Lung (tissue), 12 donors: ENCODE results near the gene TGFBR3. TPM values are rescaled to one million over a fixed set of nuclear protein-coding genes. Genes with fewer than 3 reads are reported as not detected.
"Not testable (repeated sequence)": the region's sequence is repeated elsewhere in the genome, so short reads cannot be mapped to it uniquely, and the experiment has no call there.

ENCODE experiments used
- ATAC-seq: fragments of 200-7000 bp; cut with Tn5 transposase; one replicate; pipeline ENCODE4 v1.9.1; 2020; ENCODE audit warnings: moderate number of reproducible peaks; ENCODE audit not compliant: insufficient read depth, low FRiP score
- DNase-seq, 3 donors: peaks; one replicate each; pipeline ENCODE4 v3.0.0-alpha.2; 2013 to 2017
- H3K27ac ChIP-seq, 2 donors: one replicate each; pipeline ENCODE4 v1.5.1; 2013; ENCODE audit warnings: mild to moderate bottlenecking in 2 of 2, moderate library complexity in 2 of 2, control low read depth in 1 of 2, inconsistent platforms in 1 of 2, low read depth in 1 of 2, low read length in 1 of 2
- H3K27me3 ChIP-seq, 3 donors: one replicate each; pipeline ENCODE4 v1.5.1; 2013; ENCODE audit warnings: low read length in 2 of 3; ENCODE audit not compliant: control insufficient read depth in 3 of 3, insufficient read depth in 3 of 3
- H3K36me3 ChIP-seq, 4 donors: one replicate each; pipeline ENCODE4 v1.5.1; 2013; ENCODE audit warnings: low read length in 4 of 4, mild to moderate bottlenecking in 1 of 4, moderate library complexity in 1 of 4; ENCODE audit not compliant: control insufficient read depth in 4 of 4, insufficient read depth in 4 of 4
- H3K4me1 ChIP-seq, 5 donors: one replicate each; pipeline ENCODE4 v1.5.1; 2013; ENCODE audit warnings: low read length in 5 of 5, mild to moderate bottlenecking in 2 of 5, moderate library complexity in 1 of 5; ENCODE audit not compliant: control insufficient read depth in 5 of 5, insufficient read depth in 5 of 5
- H3K4me3 ChIP-seq: one replicate; pipeline ENCODE4 v1.5.1; 2013; ENCODE audit warnings: mild to moderate bottlenecking, control low read depth, moderate library complexity
- H3K9ac ChIP-seq, 2 donors: one replicate each; pipeline ENCODE4 v1.5.1; 2013; ENCODE audit warnings: low read length in 2 of 2, control low read depth in 1 of 2; ENCODE audit not compliant: insufficient read depth in 1 of 2
- H3K9me3 ChIP-seq, 4 donors: one replicate each; pipeline ENCODE4 v1.5.1; 2013; ENCODE audit warnings: low read length in 3 of 4, mild to moderate bottlenecking in 1 of 4, moderate library complexity in 1 of 4; ENCODE audit not compliant: control insufficient read depth in 4 of 4, insufficient read depth in 3 of 4
- WGBS, 2 donors: extraction: QIAGEN DNeasy Blood & Tissue Kit; methylation state at CpG; one replicate each; pipeline ENCODE4 v1.1.7; 2013; 5-methylcytosine and 5-hydroxymethylcytosine counted together
- polyA plus RNA-seq, 2 donors: library from polyadenylated mRNA; stranded (reverse); fragments of 200-250 nt; gene quantifications; one replicate each; pipeline ENCODE4 v1.2.1, GENCODE V29; 2013
- total RNA-seq, 2 donors: library from RNA; depleted of rRNA in 1 of 2; stranded (reverse); fragments of >200 nt in 1 of 2; gene quantifications; one replicate each; pipeline ENCODE4 v1.2.1, GENCODE V29; 2014 to 2021
- TF ChIP-seq, protein P1 (sequence below): IDR thresholded peaks from 2 replicates; pipeline ENCODE4 v1.5.1; 2012; ENCODE audit warnings: mild to moderate bottlenecking; ENCODE audit errors: control extremely low read depth, extremely low read depth
- donor health status: control.
- donor health status: control.
- donor health status: Bipolar disorder and iron deficiency.
- donor health status: healthy.
- donor health status: DM: yes; HTN: yes; CAD: no.

Gene TGFBR3
- total and polyA plus RNA-seq, 4 donors = 13.1 to 99.6 (median 26.5) TPM

DNA sequence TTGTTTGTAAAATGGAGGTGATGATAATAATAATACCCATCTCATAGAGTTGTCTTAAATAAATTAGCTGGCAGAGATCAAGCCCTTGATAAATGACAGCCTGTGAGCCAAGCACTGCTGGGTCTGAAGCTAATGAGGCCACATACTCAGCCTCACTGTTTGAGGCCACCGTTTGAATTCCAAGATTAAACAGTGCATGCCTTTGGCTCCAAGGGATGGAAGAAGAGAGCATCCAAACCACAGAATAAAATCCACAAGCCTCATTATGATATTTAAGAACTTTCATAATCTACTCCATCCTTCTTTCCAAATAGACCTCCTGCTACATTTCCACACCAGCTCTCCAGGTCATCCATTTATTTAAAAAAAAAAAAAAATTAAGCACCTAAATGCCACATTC is 29.0 kb downstream of the TGFBR3 start:
- no peak for ATAC-seq
- TF ChIP-seq, protein P1, sequence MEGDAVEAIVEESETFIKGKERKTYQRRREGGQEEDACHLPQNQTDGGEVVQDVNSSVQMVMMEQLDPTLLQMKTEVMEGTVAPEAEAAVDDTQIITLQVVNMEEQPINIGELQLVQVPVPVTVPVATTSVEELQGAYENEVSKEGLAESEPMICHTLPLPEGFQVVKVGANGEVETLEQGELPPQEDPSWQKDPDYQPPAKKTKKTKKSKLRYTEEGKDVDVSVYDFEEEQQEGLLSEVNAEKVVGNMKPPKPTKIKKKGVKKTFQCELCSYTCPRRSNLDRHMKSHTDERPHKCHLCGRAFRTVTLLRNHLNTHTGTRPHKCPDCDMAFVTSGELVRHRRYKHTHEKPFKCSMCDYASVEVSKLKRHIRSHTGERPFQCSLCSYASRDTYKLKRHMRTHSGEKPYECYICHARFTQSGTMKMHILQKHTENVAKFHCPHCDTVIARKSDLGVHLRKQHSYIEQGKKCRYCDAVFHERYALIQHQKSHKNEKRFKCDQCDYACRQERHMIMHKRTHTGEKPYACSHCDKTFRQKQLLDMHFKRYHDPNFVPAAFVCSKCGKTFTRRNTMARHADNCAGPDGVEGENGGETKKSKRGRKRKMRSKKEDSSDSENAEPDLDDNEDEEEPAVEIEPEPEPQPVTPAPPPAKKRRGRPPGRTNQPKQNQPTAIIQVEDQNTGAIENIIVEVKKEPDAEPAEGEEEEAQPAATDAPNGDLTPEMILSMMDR = no peak

DNA sequence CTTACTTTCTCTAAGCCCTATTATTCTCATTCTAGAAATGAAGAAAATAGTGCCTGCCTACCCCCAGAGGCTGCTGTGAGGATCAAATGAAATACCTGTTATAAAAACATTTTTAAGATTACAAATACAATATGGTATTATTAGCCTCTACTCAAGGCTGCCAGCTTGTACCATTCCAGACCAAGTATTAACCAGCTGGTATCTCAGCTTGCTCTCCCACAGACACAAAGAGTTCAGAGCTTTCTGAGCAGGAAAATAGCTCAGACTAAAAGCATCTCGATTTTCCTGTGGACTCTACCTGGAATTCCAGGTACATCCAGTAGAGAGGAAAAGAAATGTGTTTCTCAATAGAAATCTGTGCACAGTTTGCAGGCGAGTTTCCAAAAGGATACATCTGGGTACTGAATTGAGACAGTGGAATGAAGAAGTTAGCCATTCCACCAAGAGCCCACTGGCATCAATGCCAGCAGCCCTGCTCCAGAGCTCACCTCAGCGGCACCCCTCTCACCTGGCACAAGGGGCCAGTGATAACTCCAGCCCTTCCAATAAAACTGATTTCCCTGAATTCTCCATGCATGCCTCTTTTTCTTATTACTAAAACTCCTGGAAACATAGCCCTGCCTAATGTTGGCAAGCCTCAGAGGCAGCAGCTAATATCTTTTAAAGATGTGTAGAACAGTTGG is 31.0 kb downstream of the TGFBR3 start:
- H3K4me3 ChIP-seq = no peak overlapping the region
- H3K9ac ChIP-seq = no peak overlapping the region
- 85 to 86% methylated on average over 3 of the region's 3 CpGs for WGBS, 2 donors
- TF ChIP-seq, protein P1 = no peak
- H3K9me3 ChIP-seq = no peaks in the 10 kb centered on the region
- H3K27me3 ChIP-seq = no peaks in the 10 kb centered on the region
- peaks cover 0 to 4% (median 0%) of the 10 kb centered on the region in 4 donors for H3K36me3 ChIP-seq
- no peak overlapping the region for H3K27ac ChIP-seq
- peaks cover 5 to 16% (median 8%) of the 10 kb centered on the region in 5 donors for H3K4me1 ChIP-seq
- ATAC-seq (no peak), DNase-seq (peak in 1 of 3 donors; percentile 21)

More for the DNA sequence above, 29.0 kb downstream of the TGFBR3 start:
- Histone ChIP-seq H3K27me3 (no peaks in the 10 kb centered on the region), H3K27ac (no peak overlapping the region), H3K4me3 (no peak overlapping the region), H3K9me3 (no peaks in the 10 kb centered on the region), H3K36me3 (peaks cover 0 to 4% (median 3%) of the 10 kb centered on the region in 4 donors), H3K4me1 (peaks cover 0 to 6% (median 2%) of the 10 kb centered on the region in 5 donors), H3K9ac (no peak overlapping the region)
- DNase-seq = no peak
- 31 to 64% methylated on average over 1 of the region's 1 CpG for WGBS, 2 donors

DNA sequence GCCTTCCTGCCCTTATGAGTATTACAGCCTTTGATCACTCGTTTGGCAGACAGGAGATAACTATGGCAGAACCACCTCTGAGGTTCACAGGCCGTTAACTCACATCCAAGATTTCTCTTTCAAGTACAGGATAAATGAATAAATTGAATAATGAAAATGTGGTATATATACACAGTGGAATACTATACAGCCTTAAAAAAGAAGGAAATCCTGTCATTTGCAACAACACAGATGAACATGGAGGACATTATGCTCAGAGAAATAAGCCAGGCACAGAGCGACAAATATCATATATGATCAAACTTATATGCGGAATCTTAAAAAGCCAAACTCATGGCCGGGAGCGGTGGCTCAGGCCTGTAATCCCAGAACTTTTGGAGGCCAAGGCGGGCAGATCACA is 32.6 kb downstream of the TGFBR3 start:
- peaks cover 5 to 16% (median 8%) of the 10 kb centered on the region in 5 donors for H3K4me1 ChIP-seq
- no peak overlapping the region for H3K9ac ChIP-seq
- no peaks in the 10 kb centered on the region for H3K27me3 ChIP-seq
- H3K4me3 ChIP-seq = no peak overlapping the region
- H3K27ac ChIP-seq = no peak overlapping the region
- DNase-seq (no peak), ATAC-seq (no peak)
- H3K36me3 ChIP-seq = peaks cover 0 to 6% (median 0%) of the 10 kb centered on the region in 4 donors
- H3K9me3 ChIP-seq = no peaks in the 10 kb centered on the region
- 97% methylated on average over 7 of the region's 7 CpGs for WGBS, 2 donors
- TF ChIP-seq, protein P1 = no peak

DNA sequence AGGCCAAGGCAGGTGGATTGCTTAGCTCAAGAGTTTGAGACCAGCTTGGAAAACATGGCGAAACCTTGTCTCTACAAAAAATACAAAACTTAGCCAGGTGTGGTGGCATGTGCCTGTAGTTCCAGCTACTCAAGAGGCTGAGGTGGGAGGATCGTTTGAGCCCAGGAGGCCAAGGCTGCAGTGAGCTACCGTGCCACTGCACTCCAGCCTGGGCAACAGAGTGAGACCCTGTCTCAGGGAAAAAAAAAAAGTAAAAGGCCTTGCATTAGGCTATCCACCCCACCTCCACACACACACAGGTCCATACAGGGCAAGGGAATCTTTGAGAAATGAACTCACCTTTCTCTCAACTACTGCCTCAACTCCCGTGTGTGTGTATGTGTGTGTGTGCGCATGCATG is 33.9 kb downstream of the TGFBR3 start:
- H3K9ac ChIP-seq, H3K9me3 ChIP-seq, DNase-seq, H3K4me3 ChIP-seq, ATAC-seq, H3K36me3 ChIP-seq, H3K27me3 ChIP-seq: not testable (repeated sequence)
- WGBS, 2 donors = 93 to 94% methylated on average over 5 of the region's 5 CpGs
- Histone ChIP-seq H3K4me1 (peaks cover 5 to 18% (median 9%) of the 10 kb centered on the region in 5 donors), H3K27ac (peak overlapping the region; percentile 27 to 53)
